ENCODE measurements around the gene TSPAN15.

The TSPAN15 gene

DNA sequence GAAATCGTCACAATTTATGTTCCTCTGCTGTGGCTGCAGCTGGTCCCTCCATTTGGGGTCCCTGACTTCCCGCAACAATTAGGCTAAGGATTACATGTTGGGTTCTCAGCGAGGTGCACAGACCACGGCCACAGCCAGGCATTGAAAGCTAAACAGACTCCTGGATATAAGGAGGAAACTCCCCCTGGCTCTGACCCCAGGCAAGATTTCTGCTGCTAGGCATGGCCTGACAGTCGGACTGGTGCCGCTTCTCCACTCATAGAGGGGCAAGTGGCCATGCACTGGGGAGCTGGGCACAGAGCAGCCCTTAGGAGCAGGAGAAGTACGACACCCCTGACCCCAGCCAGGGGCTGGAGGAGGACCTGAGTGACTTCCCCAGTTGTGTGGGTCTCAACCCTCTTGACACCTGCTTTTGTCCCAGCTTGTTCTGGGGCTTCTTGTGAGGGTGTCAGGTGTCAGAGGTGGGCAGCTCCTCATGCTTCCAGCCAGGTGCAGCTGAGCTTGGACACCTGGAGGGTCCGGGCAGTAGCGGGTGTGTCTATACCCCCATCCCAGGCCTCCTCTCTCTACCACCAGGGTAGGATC lies 38.3 kb downstream of the TSPAN15 start:
- TF ChIP-seq CTBP1 (IDR thresholded peaks at IDR 0.05; ENCODE audit: borderline replicate concordance), result no peak
- no peak for TF ChIP-seq ELF4 (IDR thresholded peaks at IDR 0.05)
- TF ChIP-seq, protein P1, sequence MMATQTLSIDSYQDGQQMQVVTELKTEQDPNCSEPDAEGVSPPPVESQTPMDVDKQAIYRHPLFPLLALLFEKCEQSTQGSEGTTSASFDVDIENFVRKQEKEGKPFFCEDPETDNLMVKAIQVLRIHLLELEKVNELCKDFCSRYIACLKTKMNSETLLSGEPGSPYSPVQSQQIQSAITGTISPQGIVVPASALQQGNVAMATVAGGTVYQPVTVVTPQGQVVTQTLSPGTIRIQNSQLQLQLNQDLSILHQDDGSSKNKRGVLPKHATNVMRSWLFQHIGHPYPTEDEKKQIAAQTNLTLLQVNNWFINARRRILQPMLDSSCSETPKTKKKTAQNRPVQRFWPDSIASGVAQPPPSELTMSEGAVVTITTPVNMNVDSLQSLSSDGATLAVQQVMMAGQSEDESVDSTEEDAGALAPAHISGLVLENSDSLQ (IDR thresholded peaks at IDR 0.05), result no peak
- TF ChIP-seq FOXA1 (IDR thresholded peaks at IDR 0.05), result no peak
- no peak for TF ChIP-seq ZNF384 (IDR thresholded peaks at IDR 0.05)
- TF ChIP-seq ARNT (IDR thresholded peaks at IDR 0.05), result no peak
- no peak for TF ChIP-seq TARDBP (IDR thresholded peaks at IDR 0.05)
- TF ChIP-seq BHLHE40 (IDR thresholded peaks at IDR 0.05; ENCODE audit: borderline replicate concordance), result no peak
- TF ChIP-seq SUZ12 (IDR thresholded peaks at IDR 0.05), result no peak
- no peak for TF ChIP-seq LEF1 (IDR thresholded peaks at IDR 0.05; ENCODE audit: borderline replicate concordance)
- TF ChIP-seq HDGF (IDR thresholded peaks at IDR 0.05; ENCODE audit: borderline replicate concordance), result no peak
- TF ChIP-seq L3MBTL2 (conservative IDR thresholded peaks at IDR 0.05), result no peak
- TF ChIP-seq FOXK2 (IDR thresholded peaks at IDR 0.05), result no peak
- TF ChIP-seq FOXM1 (IDR thresholded peaks at IDR 0.05; ENCODE audit: borderline replicate concordance), result no peak
- ChIA-PET CTCF (no interaction called here), POLR2A (no interaction called here)
- DNase-seq (ENCODE audit: extremely low spot score), result no peak

DNA sequence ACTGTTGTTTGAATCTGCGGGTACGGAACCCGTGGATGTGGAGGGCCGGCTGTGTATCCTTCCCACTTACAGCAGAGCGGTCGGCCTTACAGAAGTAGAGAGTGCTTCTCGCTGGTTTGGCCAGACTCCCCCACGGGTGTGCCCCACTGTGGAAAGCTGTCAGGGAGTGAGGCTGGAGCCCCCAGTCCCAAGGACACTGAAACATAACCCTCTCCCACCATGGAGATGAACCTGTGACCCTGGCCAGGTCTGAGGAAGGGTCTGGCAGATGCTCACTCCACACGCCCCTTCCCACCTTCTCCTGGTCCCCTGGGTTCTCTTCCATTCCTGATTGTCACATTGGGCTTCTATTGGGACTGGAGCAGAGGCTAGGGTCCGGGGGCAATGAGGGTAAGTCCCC lies 39.6 kb downstream of the TSPAN15 start:
- POLR2A ChIA-PET, result no interaction called here
- no peak for DNase-seq (ENCODE audit: extremely low spot score)
- CTCF ChIA-PET, result no interaction called here

DNA sequence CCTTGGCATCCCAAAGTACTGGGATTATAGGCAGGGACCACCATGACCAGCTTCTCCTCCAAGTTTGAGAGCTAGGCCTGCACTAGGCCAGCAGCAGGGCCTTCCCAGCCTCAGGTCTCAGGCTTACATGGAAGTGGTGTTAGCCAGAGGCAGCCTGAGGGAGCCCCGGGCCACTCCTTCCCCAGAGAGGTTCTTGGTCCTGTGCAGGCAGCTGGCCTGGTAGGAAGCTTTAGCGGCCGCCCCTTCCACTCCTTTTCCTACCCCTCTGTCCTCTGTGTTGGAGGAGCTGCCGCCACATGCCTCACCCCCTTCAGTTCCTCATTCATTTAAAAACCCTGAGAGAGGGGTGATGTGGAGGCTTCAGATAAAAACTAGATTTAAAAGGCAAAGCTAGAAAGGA lies 40.3 kb downstream of the TSPAN15 start:
- CTCF ChIA-PET, result interaction anchor here (0.6 to 1.5 kb wide), 3 partner anchors 16 to 84 kb away, joined by 5 to 8 read pairs (median 5); partner anchors contain the start of gene TSPAN15
- POLR2A ChIA-PET, result no interaction called here
- DNase-seq (ENCODE audit: extremely low spot score), result no peak
- TF ChIP-seq, protein P1 (IDR thresholded peaks at IDR 0.05), result no peak
- no peak for TF ChIP-seq ARNT (IDR thresholded peaks at IDR 0.05)
- no peak for TF ChIP-seq FOXM1 (IDR thresholded peaks at IDR 0.05; ENCODE audit: borderline replicate concordance)
- no peak for TF ChIP-seq ELF4 (IDR thresholded peaks at IDR 0.05)
- no peak for TF ChIP-seq SP1 (IDR thresholded peaks at IDR 0.05)
- TF ChIP-seq BHLHE40 (IDR thresholded peaks at IDR 0.05; ENCODE audit: borderline replicate concordance), result no peak
- no peak for TF ChIP-seq SUZ12 (IDR thresholded peaks at IDR 0.05)
- no peak for TF ChIP-seq TARDBP (IDR thresholded peaks at IDR 0.05)
- no peak for TF ChIP-seq FOXK2 (IDR thresholded peaks at IDR 0.05)

More for the DNA sequence above, 39.6 kb downstream of the TSPAN15 start:
- no peak for TF ChIP-seq ARNT (IDR thresholded peaks at IDR 0.05)
- TF ChIP-seq FOXA1 (IDR thresholded peaks at IDR 0.05), result no peak
- no peak for TF ChIP-seq ELF4 (IDR thresholded peaks at IDR 0.05)
- no peak for TF ChIP-seq FOXM1 (IDR thresholded peaks at IDR 0.05; ENCODE audit: borderline replicate concordance)
- TF ChIP-seq, protein P1 (IDR thresholded peaks at IDR 0.05), result no peak

DNA sequence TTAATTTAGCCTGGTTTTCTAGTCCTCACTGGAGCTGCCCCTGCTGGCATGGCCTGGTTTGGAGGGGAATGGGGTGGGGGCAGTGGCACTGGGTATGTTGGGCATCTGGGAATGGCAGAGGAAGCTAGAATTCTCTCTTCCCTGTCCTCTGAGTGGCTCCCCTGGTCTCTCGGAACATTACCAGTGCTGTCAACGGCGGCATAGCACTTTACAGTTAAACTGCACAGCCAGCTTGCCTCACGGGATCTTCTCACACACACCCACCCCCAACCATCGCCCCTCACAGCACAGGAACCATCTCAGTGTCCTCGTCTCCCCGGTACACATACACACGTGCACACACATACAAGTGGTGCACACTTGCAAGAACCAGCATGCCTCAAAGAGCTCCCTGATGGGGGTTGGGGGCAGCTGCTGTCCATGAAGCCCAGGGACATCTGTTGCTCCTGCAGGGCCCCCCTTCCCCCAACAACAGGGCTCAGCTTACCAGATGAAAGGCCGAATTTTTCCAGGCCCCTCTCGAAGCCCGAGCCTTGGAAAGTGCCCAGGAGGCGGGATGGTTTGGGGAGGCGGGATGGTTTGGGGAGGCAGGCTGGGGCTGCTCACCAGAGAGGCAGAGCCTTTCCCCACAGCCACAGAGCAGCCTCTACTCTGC lies 41.0 kb downstream of the TSPAN15 start:
- CTCF ChIA-PET, result interaction anchor here (1.2 to 1.5 kb wide), 2 partner anchors 41 to 84 kb away, joined by 5 read pairs; partner anchors contain the start of gene TSPAN15

DNA sequence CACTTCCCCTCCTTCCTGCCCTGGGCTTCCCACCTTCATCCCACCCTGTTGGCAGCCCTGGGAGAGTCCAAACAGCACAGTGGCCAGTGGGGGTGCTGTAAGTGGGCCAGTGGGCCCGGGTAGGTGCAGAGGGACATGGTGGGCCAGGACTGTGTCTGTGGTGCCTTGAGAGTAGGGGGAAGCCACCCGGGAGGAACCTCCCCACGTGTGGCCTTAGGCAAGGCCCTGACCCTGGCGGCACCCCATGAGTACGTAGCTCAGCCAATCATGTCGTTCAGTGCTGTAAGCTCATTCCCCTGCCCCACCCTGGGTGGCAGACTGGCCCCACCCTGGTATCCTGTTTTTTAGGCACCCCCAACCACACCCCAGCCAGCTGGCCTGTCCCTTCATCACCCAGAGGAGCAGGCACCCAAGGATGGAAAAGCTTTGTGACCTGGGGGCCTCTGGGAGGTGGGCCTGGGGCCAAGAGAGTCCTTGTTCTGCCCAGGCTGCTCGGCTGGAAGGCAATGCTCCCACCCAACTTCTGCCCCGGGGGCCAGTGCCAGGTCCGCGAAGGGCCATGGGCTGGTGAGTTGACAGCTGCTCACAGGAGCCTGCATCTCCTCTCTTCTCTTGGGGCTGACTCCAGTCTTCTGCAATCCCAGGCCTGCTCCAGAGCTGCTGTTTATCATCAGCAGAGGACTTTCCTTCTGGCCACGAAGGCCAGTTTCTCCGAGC lies 41.6 kb downstream of the TSPAN15 start:
- ChIA-PET CTCF (interaction anchor here (1.2 to 1.5 kb wide), 2 partner anchors 42 to 85 kb away, joined by 5 read pairs; partner anchors contain the start of gene TSPAN15), POLR2A (no interaction called here)
- DNase-seq (ENCODE audit: extremely low spot score), result no peak
- TF ChIP-seq CTBP1 (IDR thresholded peaks at IDR 0.05; ENCODE audit: borderline replicate concordance), result no peak
- TF ChIP-seq FOXM1 (IDR thresholded peaks at IDR 0.05; ENCODE audit: borderline replicate concordance), result no peak
- TF ChIP-seq HDGF (IDR thresholded peaks at IDR 0.05; ENCODE audit: borderline replicate concordance), result no peak
- no peak for TF ChIP-seq SUZ12 (IDR thresholded peaks at IDR 0.05)
- TF ChIP-seq TARDBP (IDR thresholded peaks at IDR 0.05), result no peak

More for the DNA sequence above, 41.0 kb downstream of the TSPAN15 start:
- TF ChIP-seq ARNT (IDR thresholded peaks at IDR 0.05), result no peak
- POLR2A ChIA-PET, result no interaction called here
- no peak for DNase-seq (ENCODE audit: extremely low spot score)

DNA sequence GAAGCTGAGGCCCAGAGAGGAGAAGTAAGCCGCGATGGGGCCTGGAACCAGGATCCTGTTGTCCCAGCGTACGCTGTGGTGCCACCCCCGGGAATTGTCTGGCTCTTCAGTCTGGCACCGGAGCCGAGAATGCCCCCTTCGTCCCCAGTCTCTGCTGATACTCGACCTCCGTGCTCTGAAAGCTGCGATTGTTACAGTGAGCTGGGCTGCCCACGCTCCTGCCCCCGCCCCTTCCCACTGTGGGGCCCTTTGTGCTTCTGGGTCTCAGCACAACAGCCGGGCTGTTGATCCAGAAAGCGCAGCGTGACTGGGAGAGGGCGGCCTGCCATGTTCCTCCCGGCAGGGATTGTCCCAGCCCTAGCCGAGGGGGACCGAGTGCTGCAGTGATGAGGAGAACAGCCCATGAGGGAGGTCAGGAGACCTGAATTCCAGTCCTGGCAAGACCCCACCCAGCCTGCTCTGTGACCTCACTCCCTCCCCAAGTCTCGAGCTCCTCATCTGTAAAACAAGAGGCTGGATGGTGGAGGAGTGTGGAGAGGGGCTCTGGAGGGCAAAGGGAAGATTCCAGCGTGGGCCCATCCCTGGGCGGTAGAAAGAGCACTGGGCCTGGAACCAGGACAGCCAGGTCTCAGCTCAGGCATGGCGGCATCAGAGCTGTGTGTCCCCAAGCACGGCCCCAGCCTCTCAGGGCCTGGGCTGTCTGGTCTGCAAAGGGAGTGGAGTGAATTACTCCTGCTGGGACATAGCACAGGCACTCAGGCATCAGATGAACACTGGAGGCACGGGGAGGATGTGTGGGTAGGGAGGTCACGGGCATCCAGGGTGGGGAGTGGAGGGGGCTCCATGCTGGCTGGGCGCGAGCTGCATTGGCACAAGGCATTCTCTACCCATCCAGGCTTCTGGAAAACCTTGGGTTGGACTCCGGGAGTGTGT lies 43.6 kb downstream of the TSPAN15 start:
- TF ChIP-seq CTBP1 (IDR thresholded peaks at IDR 0.05; ENCODE audit: borderline replicate concordance), result no peak
- TF ChIP-seq SP1 (IDR thresholded peaks at IDR 0.05), result no peak
- TF ChIP-seq FOXK2 (IDR thresholded peaks at IDR 0.05), result no peak
- TF ChIP-seq, protein P1 (IDR thresholded peaks at IDR 0.05), result no peak
- no peak for TF ChIP-seq SUZ12 (IDR thresholded peaks at IDR 0.05)
- no peak for DNase-seq (ENCODE audit: extremely low spot score)
- POLR2A ChIA-PET, result no interaction called here
- CTCF ChIA-PET, result no interaction called here

Data from HEK293T (cell line).